GM12892 (cell line): ENCODE measurements around the gene IFITM2.

ENCODE experiments used
- POLR2A ChIP-seq: IDR thresholded peaks from 2 replicates; pipeline ENCODE4 v1.6.1; 2011; ENCODE audit warnings: low read depth, low read length, control low read depth
- POLR2AphosphoS5 ChIP-seq: IDR thresholded peaks from 2 replicates; pipeline ENCODE4 v1.6.1; 2011; ENCODE audit warnings: low read depth, low read length, control low read depth
- TAF1 ChIP-seq: IDR thresholded peaks from 2 replicates; pipeline ENCODE4 v1.6.1; 2011; ENCODE audit warnings: low read depth, mild to moderate bottlenecking, control low read depth, low read length, borderline replicate concordance

- no peak for TF ChIP-seq POLR2A
- no peak for TF ChIP-seq TAF1
- TF ChIP-seq POLR2AphosphoS5 = no peak
These were observed 38.9 kb downstream of the IFITM2 start for GRCh38 chr11:346529-346928.
